ENCODE results near the gene GNAI3.

Gene GNAI3

DNA sequence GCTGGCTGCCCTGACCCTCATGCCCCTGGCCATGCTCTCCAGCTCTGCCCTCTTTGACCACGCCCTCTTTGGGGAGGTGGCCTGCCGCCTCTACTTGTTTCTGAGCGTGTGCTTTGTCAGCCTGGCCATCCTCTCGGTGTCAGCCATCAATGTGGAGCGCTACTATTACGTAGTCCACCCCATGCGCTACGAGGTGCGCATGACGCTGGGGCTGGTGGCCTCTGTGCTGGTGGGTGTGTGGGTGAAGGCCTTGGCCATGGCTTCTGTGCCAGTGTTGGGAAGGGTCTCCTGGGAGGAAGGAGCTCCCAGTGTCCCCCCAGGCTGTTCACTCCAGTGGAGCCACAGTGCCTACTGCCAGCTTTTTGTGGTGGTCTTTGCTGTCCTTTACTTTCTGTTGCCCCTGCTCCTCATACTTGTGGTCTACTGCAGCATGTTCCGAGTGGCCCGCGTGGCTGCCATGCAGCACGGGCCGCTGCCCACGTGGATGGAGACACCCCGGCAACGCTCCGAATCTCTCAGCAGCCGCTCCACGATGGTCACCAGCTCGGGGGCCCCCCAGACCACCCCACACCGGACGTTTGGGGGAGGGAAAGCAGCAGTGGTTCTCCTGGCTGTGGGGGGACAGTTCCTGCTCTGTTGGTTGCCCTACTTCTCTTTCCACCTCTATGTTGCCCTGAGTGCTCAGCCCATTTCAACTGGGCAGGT is 5.0 kb upstream of the GNAI3 start:
- Histone ChIP-seq H2BK5ac (ENCODE audit: low read length) (no peak overlapping the region), H2BK120ac (ENCODE audit: low read depth, low read length) (no peak overlapping the region), H2AK5ac (ENCODE audit: low read depth, low read length) (peak overlapping the region; percentile 27), H3K36me3 (replicated peaks in 1 of 2; ENCODE audit: control insufficient read depth in 2 of 2, insufficient read depth in 2 of 2, low read length in 2 of 2) (no peaks in the 10 kb centered on the region), H3K27ac (replicated peaks; ENCODE audit: low read length) (no peak overlapping the region), H2AFZ (ENCODE audit: low read length) (no peak overlapping the region), H2BK12ac (ENCODE audit: low read length) (no peak overlapping the region), H3K79me1 (ENCODE audit: low read depth, low read length) (no peaks in the 10 kb centered on the region), H3K4me1 (ENCODE audit: control insufficient read depth in 2 of 2, insufficient read depth in 1 of 2, low read depth in 1 of 2, low read length in 2 of 2) (peaks cover 4 to 10% of the 10 kb centered on the region in 2 donors), H3K23ac (ENCODE audit: low read depth, low read length, poor library complexity) (no peak overlapping the region), H3K4me2 (ENCODE audit: insufficient read depth, low read length, poor library complexity, severe bottlenecking) (no peak overlapping the region), H3K4ac (ENCODE audit: low read length) (no peak overlapping the region), H3K9me3 (replicated peaks in 1 of 2; ENCODE audit: control insufficient read depth in 2 of 2, insufficient read depth in 1 of 2, low read depth in 1 of 2, low read length in 2 of 2) (no peaks in the 10 kb centered on the region), H3K18ac (ENCODE audit: low read length) (no peak overlapping the region), H4K91ac (ENCODE audit: low read depth, low read length, poor library complexity) (no peak overlapping the region), H3K9ac (ENCODE audit: low read depth, low read length, poor library complexity) (no peak overlapping the region), H2BK15ac (ENCODE audit: low read length) (peak overlapping the region; percentile 10), H3K4me3 (ENCODE audit: low read length in 2 of 2) (no peak overlapping the region), H3K27me3 (ENCODE audit: control insufficient read depth in 3 of 3, insufficient read depth in 3 of 3, low read depth in 1 of 3, low read length in 3 of 3) (peaks cover 0 to 31% (median 0%) of the 10 kb centered on the region in 3 experiments), H3K14ac (ENCODE audit: low read length) (no peak overlapping the region), H4K8ac (ENCODE audit: low read depth, low read length) (no peak overlapping the region)
- DNase-seq (ENCODE audit: low spot score) = no peak
- WGBS, 2 donors (ENCODE audit: extremely low coverage in 2 of 2, insufficient read length in 2 of 2, insufficient replicate concordance in 1 of 2) = no CpG with 5 or more reads among the region's 24 CpGs

- H2AFZ ChIP-seq (ENCODE audit: low read length) = no peak overlapping the region
- no peak overlapping the region for H4K91ac ChIP-seq (ENCODE audit: low read depth, low read length, poor library complexity)
- H3K18ac ChIP-seq (ENCODE audit: low read length) = no peak overlapping the region
- H3K9ac ChIP-seq (ENCODE audit: low read depth, low read length, poor library complexity) = no peak overlapping the region
- H4K8ac ChIP-seq (ENCODE audit: low read depth, low read length) = no peak overlapping the region
- no peak overlapping the region for H3K4me3 ChIP-seq (ENCODE audit: low read length in 2 of 2)
- WGBS, 2 donors (ENCODE audit: extremely low coverage in 2 of 2, insufficient read length in 2 of 2, insufficient replicate concordance in 1 of 2) = no CpG with 5 or more reads among the region's 14 CpGs
- no peak for DNase-seq (ENCODE audit: low spot score)
- peaks cover 5% of the 10 kb centered on the region for H3K79me1 ChIP-seq (ENCODE audit: low read depth, low read length)
- H2BK120ac ChIP-seq (ENCODE audit: low read depth, low read length) = no peak overlapping the region
- no peak overlapping the region for H2BK12ac ChIP-seq (ENCODE audit: low read length)
- no peak overlapping the region for H2AK5ac ChIP-seq (ENCODE audit: low read depth, low read length)
- H3K36me3 ChIP-seq (replicated peaks in 1 of 2; ENCODE audit: control insufficient read depth in 2 of 2, insufficient read depth in 2 of 2, low read length in 2 of 2) = no peaks in the 10 kb centered on the region
- H3K4ac ChIP-seq (ENCODE audit: low read length) = no peak overlapping the region
- no peak overlapping the region for H2BK15ac ChIP-seq (ENCODE audit: low read length)
- no peak overlapping the region for H3K27ac ChIP-seq (replicated peaks; ENCODE audit: low read length)
- H2BK5ac ChIP-seq (ENCODE audit: low read length) = no peak overlapping the region
- no peak overlapping the region for H3K23ac ChIP-seq (ENCODE audit: low read depth, low read length, poor library complexity)
- no peaks in the 10 kb centered on the region for H3K9me3 ChIP-seq (replicated peaks in 1 of 2; ENCODE audit: control insufficient read depth in 2 of 2, insufficient read depth in 1 of 2, low read depth in 1 of 2, low read length in 2 of 2)
- peaks cover 0 to 24% (median 0%) of the 10 kb centered on the region in 3 experiments for H3K27me3 ChIP-seq (ENCODE audit: control insufficient read depth in 3 of 3, insufficient read depth in 3 of 3, low read depth in 1 of 3, low read length in 3 of 3)
- H3K4me1 ChIP-seq (ENCODE audit: control insufficient read depth in 2 of 2, insufficient read depth in 1 of 2, low read depth in 1 of 2, low read length in 2 of 2) = peaks cover 4 to 10% of the 10 kb centered on the region in 2 donors
- no peak overlapping the region for H3K4me2 ChIP-seq (ENCODE audit: insufficient read depth, low read length, poor library complexity, severe bottlenecking)
- no peak overlapping the region for H3K14ac ChIP-seq (ENCODE audit: low read length)
Measured at GRCh38 chr1:109543988-109544735, 4.3 kb upstream of the GNAI3 start.

GRCh38 chr1:109546311-109547109 is 1.9 kb upstream of the GNAI3 start:
- no CpG with 5 or more reads among the region's 5 CpGs for WGBS, 2 donors (ENCODE audit: extremely low coverage in 2 of 2, insufficient read length in 2 of 2, insufficient replicate concordance in 1 of 2)
- DNase-seq (ENCODE audit: low spot score) = peak; percentile 83
- no peak overlapping the region for H3K27ac ChIP-seq (replicated peaks; ENCODE audit: low read length)

More at GRCh38 chr1:109546311-109547109, 1.9 kb upstream of the GNAI3 start:
- Histone ChIP-seq H3K9ac (ENCODE audit: low read depth, low read length, poor library complexity) (no peak overlapping the region), H3K4me1 (ENCODE audit: control insufficient read depth in 2 of 2, insufficient read depth in 1 of 2, low read depth in 1 of 2, low read length in 2 of 2) (peaks cover 2 to 17% of the 10 kb centered on the region in 2 donors), H2BK5ac (ENCODE audit: low read length) (no peak overlapping the region), H4K91ac (ENCODE audit: low read depth, low read length, poor library complexity) (no peak overlapping the region), H3K4me3 (ENCODE audit: low read length in 2 of 2) (peak overlapping the region in 1 of 2 donors; percentile 77), H3K79me1 (ENCODE audit: low read depth, low read length) (peaks cover 5% of the 10 kb centered on the region), H3K9me3 (replicated peaks in 1 of 2; ENCODE audit: control insufficient read depth in 2 of 2, insufficient read depth in 1 of 2, low read depth in 1 of 2, low read length in 2 of 2) (no peaks in the 10 kb centered on the region), H2BK15ac (ENCODE audit: low read length) (no peak overlapping the region), H2BK120ac (ENCODE audit: low read depth, low read length) (no peak overlapping the region), H3K14ac (ENCODE audit: low read length) (no peak overlapping the region), H3K18ac (ENCODE audit: low read length) (no peak overlapping the region), H3K4ac (ENCODE audit: low read length) (no peak overlapping the region), H2AK5ac (ENCODE audit: low read depth, low read length) (no peak overlapping the region), H4K8ac (ENCODE audit: low read depth, low read length) (no peak overlapping the region), H3K36me3 (replicated peaks in 1 of 2; ENCODE audit: control insufficient read depth in 2 of 2, insufficient read depth in 2 of 2, low read length in 2 of 2) (no peaks in the 10 kb centered on the region), H3K27me3 (ENCODE audit: control insufficient read depth in 3 of 3, insufficient read depth in 3 of 3, low read depth in 1 of 3, low read length in 3 of 3) (peaks cover 0 to 2% (median 0%) of the 10 kb centered on the region in 3 experiments), H3K23ac (ENCODE audit: low read depth, low read length, poor library complexity) (no peak overlapping the region), H3K4me2 (ENCODE audit: insufficient read depth, low read length, poor library complexity, severe bottlenecking) (no peak overlapping the region), H2AFZ (ENCODE audit: low read length) (peak overlapping the region; percentile 68), H2BK12ac (ENCODE audit: low read length) (no peak overlapping the region)
